ENCODE data around the gene GABRB1.

GABRB1 gene

GRCh38 chr4:47031011-47031678 is at the start of gene GABRB1:
Gene GABRB1, plus strand, starts transcription at chr4:47031567.
- peak; percentile 57 for DNase-seq

- DNase-seq, result no peak
Measured at GRCh38 chr4:46984781-46985180, 46.6 kb upstream of the GABRB1 start.

GRCh38 chr4:46986922-46987638 is 44.3 kb upstream of the GABRB1 start:
- no peak for DNase-seq

- DNase-seq, result no peak
Measured at GRCh38 chr4:46992338-46992737, 39.0 kb upstream of the GABRB1 start.

- DNase-seq, result no peak
Measured at GRCh38 chr4:46993075-46994006, 38.0 kb upstream of the GABRB1 start, which contains the start of gene GABRA4. Gene GABRA4, minus strand, starts transcription at chr4:46993581. Its CDS starts 157 bp downstream, at chr4:46993424.

- no peak for DNase-seq
Measured at GRCh38 chr4:46994007-46994405, 37.4 kb upstream of the GABRB1 start.

GRCh38 chr4:46999566-46999965 is 31.8 kb upstream of the GABRB1 start:
- DNase-seq, result no peak

GRCh38 chr4:47000406-47000805 is 31.0 kb upstream of the GABRB1 start:
- DNase-seq, result no peak

- DNase-seq, result no peak
Measured at GRCh38 chr4:47002580-47002979, 28.8 kb upstream of the GABRB1 start.

GRCh38 chr4:47010347-47010911 is 20.9 kb upstream of the GABRB1 start:
- DNase-seq, result no peak

GRCh38 chr4:47010912-47011446 is 20.4 kb upstream of the GABRB1 start:
- DNase-seq, result no peak

GRCh38 chr4:47012676-47013075 is 18.7 kb upstream of the GABRB1 start:
- no peak for DNase-seq

GRCh38 chr4:47013373-47013772 is 18.0 kb upstream of the GABRB1 start:
- no peak for DNase-seq

- no peak for DNase-seq
Measured at GRCh38 chr4:47017081-47017480, 14.3 kb upstream of the GABRB1 start.

GRCh38 chr4:47017494-47017893 is 13.9 kb upstream of the GABRB1 start:
- no peak for DNase-seq

- DNase-seq, result no peak
Measured at GRCh38 chr4:47031751-47032404, 511 bp downstream of the GABRB1 start.

- DNase-seq, result peak; percentile 73
Measured at GRCh38 chr4:47032405-47033106, 1.2 kb downstream of the GABRB1 start.

GRCh38 chr4:47038263-47038662 is 6.9 kb downstream of the GABRB1 start:
- DNase-seq, result no peak

GRCh38 chr4:47040828-47041227 is 9.5 kb downstream of the GABRB1 start:
- no peak for DNase-seq

GRCh38 chr4:47043821-47044220 is 12.5 kb downstream of the GABRB1 start:
- no peak for DNase-seq

GRCh38 chr4:47045261-47045660 is 13.9 kb downstream of the GABRB1 start:
- DNase-seq, result no peak

- no peak for DNase-seq
Measured at GRCh38 chr4:47049347-47049746, 18.0 kb downstream of the GABRB1 start.
